Loucy (cell line): ENCODE data around the gene GBA2.

ENCODE experiments used
- EZH2phosphoT487 ChIP-seq: fragments of 200-600 bp; IDR thresholded peaks from 2 replicates; pipeline ENCODE4 v1.6.1; 2018; ENCODE audit warnings: antibody characterized with exemption, mild to moderate bottlenecking, moderate library complexity, borderline replicate concordance
- TF ChIP-seq, protein P1 (sequence below): fragments of 200-600 bp; sonication (generic); conservative IDR thresholded peaks from 2 replicates; pipeline ENCODE4 v1.5.1; 2014; ENCODE audit warnings: mild to moderate bottlenecking, antibody characterized with exemption, low read length

DNA sequence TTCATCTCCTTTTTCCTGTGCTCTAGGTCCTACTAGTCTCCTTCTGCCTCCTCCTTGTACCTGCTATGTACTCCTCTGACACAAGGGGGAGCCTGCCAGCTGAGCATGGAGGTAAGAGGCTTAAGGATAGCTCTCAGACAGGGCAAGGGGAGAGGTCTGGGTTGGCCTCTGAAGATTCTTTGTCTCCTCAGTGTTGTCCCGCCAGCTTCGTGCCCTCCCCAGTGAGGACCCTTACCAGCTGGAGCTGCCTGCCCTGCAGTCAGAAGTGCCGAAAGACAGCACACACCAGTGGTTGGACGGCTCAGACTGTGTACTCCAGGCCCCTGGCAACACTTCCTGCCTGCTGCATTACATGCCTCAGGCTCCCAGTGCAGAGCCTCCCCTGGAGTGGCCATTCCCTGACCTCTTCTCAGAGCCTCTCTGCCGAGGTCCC is 12.8 kb downstream of the GBA2 start:
- TF ChIP-seq, protein P1, sequence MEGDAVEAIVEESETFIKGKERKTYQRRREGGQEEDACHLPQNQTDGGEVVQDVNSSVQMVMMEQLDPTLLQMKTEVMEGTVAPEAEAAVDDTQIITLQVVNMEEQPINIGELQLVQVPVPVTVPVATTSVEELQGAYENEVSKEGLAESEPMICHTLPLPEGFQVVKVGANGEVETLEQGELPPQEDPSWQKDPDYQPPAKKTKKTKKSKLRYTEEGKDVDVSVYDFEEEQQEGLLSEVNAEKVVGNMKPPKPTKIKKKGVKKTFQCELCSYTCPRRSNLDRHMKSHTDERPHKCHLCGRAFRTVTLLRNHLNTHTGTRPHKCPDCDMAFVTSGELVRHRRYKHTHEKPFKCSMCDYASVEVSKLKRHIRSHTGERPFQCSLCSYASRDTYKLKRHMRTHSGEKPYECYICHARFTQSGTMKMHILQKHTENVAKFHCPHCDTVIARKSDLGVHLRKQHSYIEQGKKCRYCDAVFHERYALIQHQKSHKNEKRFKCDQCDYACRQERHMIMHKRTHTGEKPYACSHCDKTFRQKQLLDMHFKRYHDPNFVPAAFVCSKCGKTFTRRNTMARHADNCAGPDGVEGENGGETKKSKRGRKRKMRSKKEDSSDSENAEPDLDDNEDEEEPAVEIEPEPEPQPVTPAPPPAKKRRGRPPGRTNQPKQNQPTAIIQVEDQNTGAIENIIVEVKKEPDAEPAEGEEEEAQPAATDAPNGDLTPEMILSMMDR: peak; percentile 83
- no peak for TF ChIP-seq EZH2phosphoT487
